Measurements from ENCODE around the gene ENTHD1.
A peak's percentile ranks its signal among the peaks of the same experiment; 100 is the strongest.
"Not testable (repeated sequence)": the region's sequence is repeated elsewhere in the genome, so short reads cannot be mapped to it uniquely, and the experiment has no call there.

ENTHD1 gene

DNA sequence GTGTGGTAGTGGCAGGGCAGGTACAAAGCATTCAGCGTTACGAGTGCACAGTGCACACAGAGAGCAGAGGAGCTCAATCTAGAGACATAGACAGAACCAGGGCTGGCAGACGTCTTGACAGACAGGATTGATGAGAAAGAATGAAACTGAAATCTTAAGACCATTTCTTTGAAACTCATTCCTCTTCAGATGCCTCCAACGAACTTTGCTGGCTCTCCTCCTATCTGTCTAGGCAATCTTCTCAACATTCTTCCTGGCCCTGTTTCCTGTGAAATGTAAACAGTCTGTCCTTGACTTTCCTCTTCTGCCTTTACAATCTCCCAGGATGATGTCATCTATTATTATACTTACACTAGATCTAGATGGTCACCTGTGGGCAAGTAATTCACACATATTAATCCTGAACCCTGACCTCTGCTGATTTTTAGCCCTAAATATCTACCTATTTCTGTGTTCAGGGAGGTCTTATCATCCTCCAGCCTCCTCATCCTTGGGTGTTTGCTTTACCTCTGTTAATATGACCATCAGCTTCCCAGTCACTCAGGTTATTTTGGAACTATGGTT lies 119.5 kb downstream of the ENTHD1 start:
- DNase-seq, result no peak

DNA sequence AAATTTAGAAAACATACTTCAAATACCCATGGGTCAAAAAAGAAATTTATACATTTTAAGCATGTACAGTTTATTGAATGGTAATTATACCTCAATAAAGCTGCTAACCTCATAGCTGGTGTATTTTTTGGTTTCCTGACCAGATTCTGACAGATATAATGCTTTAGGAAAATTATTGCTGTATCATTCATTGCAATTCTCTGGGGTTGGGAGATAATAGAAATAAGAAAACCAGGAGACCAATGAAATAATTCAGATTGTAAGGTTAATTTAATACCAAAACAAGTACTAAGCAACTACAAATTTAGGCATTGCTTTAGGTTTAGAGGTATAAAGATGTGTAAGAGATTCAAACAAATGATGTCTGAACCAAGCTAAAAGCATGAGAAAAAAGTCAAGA lies 120.1 kb downstream of the ENTHD1 start:
- DNase-seq, result no peak

DNA sequence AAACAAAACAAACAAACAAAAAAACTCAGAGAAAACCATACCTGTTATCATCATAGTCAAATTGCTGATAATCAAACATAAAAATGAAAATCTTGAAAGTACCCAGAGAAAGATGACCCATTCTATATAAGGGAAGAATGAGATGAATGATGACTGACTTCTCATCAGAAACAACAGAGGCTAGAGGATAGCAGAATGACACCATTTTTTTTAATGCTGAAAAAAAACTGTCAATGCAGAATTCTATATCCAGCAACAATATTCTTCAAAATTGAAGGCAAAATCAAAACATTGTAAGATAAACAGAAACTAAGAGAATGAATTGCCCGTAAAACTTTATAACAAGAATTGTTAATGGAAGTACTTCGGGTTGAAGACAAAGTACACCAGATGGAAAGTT lies 122.1 kb downstream of the ENTHD1 start:
- no peak for DNase-seq

DNA sequence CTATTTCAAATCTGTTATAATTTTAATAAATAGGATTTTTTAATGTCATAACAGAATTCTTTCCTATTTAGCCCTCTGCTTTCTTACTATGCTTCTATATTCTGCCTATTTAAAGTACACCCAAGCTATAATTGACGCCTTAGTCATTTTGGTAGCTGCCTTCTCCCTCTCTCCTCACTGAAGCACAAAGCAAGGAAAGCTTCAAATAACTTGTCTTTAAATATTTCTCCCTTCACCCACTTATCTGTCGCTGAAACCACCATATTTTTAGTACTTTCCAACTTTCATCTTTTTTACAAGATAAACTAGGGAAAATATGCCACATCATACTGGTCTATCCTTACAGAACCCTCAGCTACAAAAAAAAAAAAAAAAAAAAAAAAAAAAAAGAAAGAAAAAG lies 127.9 kb downstream of the ENTHD1 start:
- no peak for DNase-seq

DNA sequence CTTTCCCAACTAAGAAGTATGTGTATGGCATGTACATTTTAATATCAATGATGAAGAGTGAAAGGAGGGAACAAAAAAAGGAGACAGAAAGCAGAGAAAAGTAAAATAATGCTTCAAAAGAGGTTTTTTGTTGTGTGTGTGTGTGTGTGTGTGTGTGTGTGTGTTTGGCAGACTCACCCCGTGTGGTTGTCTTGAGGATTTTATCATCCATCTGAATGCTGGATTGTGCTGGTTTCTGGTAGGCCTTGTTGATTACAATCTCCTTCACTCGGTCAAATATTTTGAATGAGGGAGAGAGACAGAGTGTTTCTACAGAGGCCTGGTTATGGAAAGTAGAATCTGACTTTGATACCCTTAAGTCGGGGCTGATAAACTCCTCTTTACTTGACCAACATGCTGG lies 128.5 kb downstream of the ENTHD1 start:
- no peak for DNase-seq

DNA sequence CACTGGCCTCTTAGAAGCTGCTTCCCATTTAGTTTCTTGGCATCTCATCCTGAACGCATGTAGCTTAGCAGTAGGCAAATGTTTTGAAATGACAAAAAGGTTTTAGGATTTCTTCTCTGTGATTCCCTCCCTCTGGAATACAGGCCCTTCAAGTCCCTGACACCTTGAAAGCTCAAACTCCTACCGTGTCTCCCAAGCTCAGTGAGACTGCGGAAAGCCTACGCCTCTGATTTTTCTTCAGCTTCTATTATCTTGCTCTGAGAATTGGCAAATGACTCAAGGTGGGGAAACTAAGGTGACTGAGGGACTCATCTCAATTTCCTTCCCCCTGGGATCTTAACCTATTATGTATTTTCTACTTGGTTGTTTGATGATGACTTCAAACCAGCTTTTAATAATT lies 130.3 kb downstream of the ENTHD1 start:
- DNase-seq, result no peak

DNA sequence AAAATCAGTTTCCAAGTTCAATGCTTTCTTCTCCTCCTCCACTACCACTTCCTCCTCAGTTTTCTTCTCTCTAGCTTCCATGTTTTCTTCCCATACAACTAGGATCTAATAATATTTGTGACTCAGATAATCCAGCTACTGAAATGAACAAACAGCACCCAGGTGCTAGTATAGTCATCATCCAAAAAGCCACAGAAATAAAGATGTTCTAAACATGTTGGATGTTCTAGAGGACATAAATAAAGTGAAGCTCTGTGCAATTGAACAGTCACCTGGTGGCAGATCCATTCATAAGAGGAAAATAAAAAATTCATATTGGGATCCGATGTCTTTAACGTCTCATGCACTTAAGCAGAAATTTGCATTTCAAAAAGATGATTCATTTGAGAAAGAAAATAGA lies 142.8 kb downstream of the ENTHD1 start:
- no peak for DNase-seq

DNA sequence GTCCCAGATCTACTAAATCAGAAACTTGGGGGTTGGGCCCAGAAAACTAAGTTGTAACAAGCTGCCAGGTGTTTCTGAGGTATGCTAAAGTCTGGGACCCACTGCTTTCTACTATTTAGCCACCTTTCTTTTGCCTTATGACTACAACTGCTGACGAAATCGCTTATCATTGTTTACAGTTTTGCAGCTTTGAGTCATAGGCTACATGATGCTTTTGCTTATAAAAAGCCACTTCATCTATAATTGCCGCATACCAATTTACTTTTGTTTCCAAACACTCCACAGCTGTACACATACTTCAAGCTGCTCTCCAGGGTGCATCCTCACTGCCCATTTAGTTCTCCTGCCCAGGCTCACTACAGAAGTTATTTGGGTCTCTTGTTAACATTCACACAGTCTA lies 144.7 kb downstream of the ENTHD1 start:
- DNase-seq, result no peak

DNA sequence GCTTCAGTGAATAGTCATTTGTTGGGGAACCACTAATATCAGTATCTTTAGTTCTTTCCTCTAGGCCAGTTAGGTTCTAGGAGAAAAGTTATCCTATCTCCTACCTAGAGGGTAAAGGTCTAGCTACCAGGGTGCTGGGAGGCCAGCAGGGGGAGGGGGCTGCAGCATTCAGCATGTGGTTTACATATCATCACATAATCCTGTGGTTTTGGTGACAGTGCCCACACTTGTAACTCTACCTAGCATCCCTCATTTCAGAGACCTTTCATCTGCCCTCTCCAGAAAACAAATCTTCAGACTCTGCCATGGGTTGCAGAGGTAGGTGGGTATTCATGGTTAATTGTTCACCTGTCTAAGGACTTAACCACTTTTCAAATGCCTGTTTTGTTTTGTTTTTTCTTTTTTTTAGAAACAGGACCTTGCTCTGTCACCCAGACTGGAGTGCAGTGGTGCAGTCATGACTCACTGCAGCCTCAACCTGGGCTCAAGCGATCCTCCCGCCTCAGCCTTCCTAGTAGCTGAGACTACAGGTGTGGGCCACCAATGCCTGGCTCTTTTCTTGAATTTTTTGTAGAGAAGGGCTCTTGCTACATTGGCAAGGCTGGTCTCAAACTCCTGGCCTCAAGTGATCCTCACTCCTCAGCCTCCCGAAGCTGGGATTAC lies 146.8 kb downstream of the ENTHD1 start:
- no peak for DNase-seq

DNA sequence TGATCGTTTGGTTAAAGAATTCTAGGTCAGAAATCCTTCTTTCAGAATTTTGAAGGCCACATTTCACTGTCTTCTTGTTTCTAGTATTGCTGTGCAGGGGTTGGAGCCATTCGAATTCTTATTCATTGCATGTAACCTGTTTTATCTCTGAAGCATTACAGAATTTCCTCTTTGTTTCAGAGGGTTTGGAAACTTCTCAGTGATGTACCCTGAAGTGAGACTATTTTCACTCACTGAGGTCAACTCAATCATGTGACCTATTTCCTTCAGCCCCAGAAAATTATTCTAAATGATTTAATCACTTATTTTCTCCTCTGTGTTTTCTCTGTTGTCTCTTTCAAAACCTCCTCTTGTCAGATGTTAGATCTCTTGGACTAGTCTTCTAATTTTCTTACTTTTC lies 147.8 kb downstream of the ENTHD1 start:
- no peak for DNase-seq

DNA sequence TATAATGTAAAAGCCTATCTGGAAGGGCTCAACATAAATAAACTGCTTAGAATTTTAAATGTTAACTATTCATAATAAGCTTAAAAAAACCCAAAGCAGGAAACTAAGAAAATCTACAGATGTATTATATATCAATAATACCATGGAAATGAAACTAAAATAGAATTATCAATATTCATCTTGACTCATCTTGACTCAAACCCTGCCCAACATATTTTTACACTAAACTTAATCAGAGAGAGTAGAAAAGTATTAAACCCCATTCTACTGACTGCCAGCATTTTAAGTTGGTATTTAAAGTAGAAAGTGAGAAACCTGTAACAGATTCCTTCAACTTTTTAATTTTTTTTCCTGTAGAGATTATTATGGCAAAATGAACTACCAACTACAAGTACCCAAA lies 149.2 kb downstream of the ENTHD1 start:
- DNase-seq, result no peak

DNA sequence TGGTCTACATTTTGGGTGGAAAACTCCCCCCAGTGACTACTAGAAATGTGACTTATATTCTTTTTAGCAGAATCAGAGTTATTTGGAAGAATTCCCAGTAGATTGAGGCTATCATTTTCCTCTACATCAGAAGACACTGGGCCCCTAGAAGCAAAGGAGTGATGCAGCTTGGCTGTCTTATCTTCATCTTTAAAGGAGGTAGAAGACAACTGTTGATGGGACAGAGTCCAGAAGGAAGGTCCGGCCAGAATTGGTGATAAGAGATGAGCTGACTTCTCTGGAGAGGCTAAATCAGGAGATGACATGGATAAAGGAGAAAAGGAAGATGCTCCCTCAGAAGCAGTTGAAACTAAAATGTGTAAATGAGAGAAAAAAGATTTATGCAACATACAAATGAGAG lies 149.6 kb downstream of the ENTHD1 start:
- DNase-seq, result no peak

DNA sequence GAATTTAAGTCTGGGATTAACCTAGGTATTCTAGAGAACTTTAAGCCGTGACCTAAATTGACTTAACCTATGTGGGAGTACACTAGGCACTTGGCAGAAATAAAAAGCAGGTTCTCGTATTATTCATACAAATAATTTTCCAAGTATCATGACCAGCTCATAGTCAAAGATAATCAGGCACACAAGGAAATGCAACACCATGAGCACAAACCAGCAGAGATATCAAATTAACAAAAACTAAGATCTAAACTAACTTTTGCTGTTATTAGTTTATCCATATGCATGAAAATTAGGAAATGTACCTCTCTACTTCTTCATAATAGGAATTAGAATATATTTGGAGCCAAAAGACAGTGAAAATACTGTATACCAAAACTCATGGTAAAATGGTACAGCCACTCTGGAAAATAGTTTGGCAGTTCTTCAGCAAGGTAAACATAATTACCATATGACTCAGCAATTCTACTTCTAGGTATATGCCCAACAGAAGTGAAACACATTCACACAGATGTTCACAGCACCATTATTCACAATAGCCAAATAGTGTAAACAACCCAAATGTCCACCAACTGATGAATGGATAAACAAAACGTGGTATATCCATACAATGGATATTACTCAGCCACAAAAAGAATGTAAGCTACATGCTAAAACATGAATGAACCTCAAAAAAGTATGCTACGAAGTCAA lies 154.1 kb downstream of the ENTHD1 start:
- no peak for DNase-seq

DNA sequence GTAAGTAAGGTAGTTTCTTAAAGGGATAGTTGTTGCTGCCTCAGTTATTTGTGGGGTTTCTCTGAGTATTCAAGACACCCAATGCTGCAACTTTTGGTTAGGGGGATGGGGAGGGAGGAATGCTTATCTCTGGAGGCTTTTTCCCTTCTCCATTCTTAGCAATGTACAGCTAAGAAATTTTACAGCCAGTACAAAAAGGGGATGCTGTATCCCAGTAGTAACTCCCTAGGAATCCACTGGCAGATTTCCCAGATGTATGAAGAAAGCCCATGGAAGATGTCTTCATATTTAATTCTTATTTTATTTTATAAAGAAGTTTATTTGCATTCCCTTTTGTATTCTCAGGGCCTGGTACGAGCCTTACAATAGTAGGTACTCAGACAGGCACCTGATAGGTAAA lies 154.8 kb downstream of the ENTHD1 start:
- no peak for DNase-seq

DNA sequence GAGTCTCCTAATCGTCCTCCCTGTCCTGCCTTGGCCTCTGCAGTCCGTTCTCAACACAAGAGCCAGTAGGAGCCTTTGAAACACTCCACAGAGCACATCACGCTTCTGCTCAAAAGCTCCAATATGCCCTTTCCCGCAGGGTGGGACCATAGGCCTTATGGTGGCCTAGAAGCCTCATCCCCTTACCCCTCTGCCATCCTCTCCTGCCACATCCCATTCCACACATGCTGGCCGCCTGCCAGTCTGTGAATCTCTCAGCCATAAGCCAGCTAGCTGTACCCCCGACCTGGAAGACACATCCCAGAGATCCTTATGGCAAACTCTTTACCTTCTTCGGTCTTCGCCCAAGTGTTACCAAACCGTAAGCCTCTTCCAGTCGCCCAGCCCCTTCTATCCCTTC lies 157.8 kb downstream of the ENTHD1 start:
- no peak for DNase-seq

DNA sequence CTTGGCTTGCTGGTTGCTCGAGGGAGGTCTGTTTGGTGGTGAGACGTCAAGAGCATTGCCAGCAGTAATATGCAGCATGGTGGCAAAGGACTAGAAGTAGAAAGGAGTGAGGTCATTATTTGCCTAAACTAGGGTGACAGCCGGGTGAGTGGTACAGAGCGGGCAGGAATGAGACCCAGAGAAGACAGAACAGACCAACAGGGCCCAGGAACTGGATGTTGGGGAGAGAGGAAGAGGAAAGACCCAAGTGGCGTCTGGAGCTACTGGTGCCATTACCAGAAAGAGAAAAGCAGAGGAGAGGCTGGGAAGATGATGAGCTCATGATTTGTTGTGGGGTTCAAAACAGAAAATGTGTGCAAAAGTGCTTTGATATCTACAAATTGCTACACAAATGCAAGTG lies 158.7 kb downstream of the ENTHD1 start:
- DNase-seq, result no peak

DNA sequence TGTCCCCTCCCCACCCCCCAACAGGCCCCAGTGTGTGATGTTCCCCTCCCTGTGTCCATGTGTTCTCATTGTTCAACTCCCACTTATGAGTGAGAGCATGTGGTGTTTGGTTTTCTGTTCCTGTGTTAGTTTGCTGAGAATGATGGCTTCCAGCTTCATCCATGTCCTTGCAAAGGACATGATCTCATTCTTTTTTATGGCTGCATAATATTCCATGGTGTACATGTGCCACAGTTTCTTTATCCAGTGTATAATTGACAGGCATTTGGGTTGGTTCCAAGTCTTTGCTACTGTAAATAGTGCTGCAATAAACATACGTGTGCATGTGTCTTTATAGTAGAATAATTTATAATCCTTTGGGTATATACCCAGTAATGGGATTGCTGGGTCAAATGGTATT lies 159.5 kb downstream of the ENTHD1 start:
- not testable (repeated sequence) for DNase-seq

DNA sequence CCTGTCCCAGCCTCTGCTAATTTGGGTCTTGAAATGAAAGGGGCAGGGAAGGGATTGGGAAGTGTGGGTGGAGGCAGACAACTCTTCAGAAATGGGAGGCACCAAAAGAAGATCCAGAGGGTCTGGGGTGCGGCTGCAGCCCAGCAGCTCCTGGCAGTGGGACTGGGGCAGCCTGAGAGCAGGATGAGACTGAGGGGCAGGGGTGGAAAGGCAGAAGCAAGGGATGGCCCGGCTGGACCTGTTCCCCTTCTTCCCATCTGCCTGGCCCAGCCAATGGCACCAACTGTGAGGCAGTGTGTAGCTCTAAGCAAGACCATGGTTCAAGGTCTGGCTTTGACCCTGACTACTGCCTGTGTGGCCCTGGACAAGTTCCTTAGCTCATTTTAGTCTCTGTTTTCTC lies 160.4 kb downstream of the ENTHD1 start:
- DNase-seq, result no peak

DNA sequence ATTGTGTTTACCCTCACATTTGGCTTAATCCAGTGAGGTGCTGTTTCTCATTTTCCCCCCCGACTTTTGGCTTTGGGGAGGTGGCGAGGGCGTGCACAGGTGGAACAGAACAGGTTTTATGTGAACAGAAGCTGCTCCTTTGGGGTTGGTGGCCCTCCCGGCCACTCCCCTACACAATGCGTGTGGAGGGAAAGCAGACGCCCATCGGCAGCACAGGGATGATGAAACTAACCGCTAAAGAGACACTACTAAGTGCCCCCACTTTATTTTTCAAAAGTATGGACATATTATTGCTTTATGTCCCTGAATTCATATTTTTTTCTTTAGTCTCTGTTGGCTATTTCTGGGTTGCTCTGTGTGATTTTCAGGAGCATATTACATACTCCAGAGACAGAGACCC lies 160.9 kb downstream of the ENTHD1 start:
- no peak for DNase-seq

DNA sequence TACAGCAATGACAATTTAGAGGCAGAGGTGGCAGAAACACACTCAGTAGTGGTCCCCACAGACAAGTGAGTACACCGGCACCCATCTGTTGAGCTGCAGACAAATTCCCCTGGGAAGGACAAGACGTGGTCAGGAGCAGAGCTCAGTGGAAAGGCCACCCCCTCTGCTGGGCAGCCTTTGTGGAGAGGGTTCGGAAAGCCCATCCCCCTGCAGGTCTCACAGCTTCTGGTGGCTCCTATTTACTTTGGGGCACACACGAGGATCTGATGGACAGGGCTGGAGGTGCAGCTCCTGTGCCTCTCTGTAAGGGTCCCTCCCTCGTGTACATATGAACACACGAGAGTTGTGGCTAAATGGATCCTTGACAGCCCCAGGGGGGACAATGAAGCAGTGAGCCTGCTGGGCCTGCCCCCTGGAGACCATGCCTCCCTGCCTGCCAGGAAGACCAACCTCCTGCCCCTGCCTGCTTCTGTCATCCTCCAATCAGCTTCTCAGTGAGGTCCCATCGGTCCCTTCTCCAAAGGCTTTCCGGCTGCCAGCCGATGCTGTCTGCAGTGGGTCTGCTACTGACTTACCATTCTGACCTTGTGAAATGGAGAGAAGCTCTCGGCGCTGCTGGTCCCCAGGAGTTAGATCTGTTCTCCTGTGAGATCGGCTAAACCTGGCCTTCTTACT lies 161.5 kb downstream of the ENTHD1 start:
- peak; percentile 14 for DNase-seq

DNA sequence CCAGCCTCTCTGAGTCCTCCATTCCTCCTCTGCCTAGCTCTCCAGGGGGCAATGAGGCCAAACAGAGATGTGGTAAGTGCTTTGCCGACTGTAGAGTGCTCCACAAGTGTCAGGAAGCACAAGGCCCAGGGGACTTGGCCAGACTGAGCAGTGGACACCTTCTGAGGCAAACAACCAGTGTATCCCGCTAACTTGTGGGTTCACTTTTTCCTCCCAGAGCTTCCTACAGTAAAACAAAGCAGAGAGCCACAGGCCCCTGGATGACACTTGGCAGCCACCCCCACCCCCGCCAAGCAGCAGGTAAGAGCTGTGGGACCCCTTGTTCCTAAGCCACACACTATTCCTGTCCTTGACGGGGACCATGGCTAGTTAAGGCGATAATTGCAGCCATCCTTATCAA lies 162.1 kb downstream of the ENTHD1 start:
- DNase-seq, result no peak

DNA sequence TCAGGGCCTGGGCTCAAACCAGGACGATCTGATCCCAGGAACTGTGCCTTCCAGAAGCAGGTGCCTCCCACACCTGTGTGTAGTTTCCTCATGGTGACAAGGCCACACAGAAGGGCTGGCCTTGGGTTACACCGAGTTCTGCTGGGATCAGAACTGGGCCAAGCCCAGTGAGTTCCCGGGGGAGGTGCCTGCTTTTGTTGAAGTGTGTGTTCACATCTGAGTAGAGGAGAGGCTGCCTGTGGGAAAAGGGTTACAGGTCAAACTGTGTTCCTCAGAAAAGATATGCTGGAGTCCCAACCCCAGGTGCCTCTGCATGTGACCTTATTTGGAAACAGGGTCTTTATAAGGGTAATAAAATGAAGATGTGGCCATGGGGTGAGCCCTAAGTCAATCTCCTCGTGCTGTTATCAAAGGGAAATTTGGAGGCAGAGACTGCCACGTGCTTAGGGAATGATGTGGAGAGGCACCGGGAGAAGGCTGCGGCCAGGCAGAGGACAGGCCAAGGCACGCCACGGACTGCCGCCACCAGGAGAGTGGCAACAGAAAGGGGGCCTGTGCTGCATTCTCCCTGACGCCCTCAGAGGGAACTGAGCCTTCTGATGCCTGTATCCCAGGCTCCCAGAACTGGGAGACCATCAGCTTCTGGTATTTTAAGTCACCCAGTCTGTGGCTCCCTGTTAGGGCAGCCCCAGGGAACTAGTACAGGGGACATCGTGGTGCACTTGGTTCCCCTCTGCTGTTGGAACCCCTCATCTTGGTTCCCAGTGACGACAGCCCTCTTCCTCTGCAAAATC lies 164.2 kb downstream of the ENTHD1 start:
- DNase-seq, result no peak

DNA sequence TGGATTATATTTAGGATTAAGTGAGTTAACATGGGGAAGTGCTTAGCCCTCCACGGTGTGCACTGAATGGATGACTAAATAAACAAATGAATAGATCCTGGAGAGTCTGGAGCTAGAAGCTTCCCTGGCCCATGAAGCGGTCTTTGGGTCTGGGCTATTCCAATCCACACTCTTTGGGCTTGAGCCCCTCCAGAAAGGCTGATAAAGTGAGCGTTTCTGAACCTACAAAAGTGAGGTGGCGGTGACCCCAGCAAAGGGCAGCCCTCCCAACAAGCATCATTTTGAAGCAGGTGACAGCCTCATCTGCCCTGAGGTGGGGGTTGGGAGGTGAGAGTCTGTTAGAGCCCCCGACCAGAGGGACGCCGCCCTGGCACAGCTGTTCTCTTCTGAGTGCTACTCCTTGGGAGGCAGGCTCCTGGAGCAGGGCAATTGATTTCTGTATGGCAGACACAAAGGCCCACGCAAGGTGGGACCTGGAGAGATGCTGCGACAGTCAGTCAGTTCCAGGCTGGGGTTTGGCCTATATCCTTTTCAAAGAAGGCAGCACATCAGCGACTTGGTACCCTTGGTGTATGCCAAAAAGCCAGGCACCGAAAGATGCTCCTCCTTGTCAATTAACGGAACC lies 165.2 kb downstream of the ENTHD1 start:
- no peak for DNase-seq

All from NCI-H1092 (cell line).